GM19099 (cell line): Measurements from ENCODE around the gene SLC9C1.

Experiments used
- POLR2A ChIP-seq: IDR thresholded peaks from 3 replicates; pipeline ENCODE4 v1.6.1; 2011; ENCODE audit warnings: low read depth; ENCODE audit not compliant: insufficient read length; ENCODE audit errors: extremely low read depth

SLC9C1 gene

GRCh38 chr3:112131111-112131510, 162.9 kb downstream of the SLC9C1 start:
- TF ChIP-seq POLR2A, result no peak

DNA sequence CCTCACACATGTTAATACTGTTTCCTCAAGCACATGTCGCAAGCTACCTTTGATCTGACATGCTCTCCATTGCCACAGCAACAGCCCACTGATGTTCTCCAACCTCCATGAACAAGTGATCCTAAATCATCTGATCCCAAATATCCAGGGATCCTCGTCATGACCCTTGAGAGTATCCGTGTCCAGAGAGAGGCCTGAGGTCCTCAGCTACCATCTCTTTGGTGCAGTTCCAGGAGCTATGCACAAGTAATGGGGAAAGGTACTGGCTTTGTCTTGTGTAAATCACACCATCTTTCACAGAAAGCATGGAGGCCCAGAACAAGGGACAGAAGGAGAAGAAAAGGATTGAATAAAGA, 163.4 kb downstream of the SLC9C1 start:
- peak; percentile 2 for TF ChIP-seq POLR2A

GRCh38 chr3:112129925-112130637, 163.9 kb downstream of the SLC9C1 start:
- TF ChIP-seq POLR2A, result no peak

- no peak for TF ChIP-seq POLR2A
Measured at GRCh38 chr3:112128843-112129727, 164.9 kb downstream of the SLC9C1 start.

GRCh38 chr3:112127522-112128494, 166.2 kb downstream of the SLC9C1 start:
- TF ChIP-seq POLR2A, result no peak

DNA sequence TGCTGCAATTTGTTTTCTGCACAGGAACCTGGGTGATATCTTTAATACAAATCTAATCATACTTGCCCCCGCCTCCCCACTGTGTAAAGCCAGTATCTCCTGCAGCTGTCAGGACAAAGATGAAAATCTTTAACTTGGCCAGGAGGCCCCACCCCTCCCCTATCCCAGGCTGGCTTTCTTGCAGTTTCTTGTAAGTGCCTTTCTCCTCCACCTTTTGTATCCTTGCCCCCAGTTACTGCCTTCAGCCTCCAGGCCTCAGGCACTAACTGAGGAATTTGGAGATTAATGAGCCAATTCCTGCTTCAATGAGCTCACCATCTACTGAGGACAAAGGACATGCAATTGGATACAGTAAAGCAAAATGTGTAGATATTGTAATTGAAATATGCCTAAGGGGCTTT, 167.5 kb downstream of the SLC9C1 start:
- no peak for TF ChIP-seq POLR2A

DNA sequence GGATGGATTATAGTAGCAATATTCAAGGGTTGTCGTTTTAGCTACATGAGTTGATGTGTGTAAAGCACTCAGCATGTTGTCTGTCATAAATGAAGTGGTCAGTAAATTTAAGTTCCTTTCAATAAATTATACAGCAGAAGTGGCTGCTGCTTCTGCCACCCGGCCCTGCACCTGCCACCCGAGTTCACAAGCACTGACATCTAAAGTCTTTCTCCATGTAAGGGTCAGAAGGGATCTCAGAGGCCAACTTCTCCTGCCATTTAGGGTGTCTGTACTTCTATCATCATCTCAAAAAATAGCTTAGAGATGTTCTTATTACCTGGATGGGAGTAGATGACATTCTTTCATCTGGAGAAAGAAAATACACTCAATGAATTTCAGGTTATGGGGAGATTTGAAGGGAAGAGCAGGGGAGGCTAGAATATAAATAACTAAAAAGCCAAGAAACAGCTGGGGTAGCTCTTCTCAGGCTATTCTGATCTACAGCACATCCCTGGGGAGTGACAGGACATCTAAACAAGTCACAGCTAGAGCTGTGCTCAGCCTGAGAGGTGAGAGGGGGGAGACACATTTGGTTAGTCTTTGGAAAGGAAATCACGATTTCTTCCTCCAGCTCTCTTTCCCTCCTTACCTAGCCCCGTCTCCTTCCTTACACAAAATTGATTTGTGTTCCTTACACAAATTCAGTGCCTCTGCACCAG, 169.0 kb downstream of the SLC9C1 start:
- TF ChIP-seq POLR2A, result no peak

- TF ChIP-seq POLR2A, result no peak
Measured at GRCh38 chr3:112123548-112123947, 170.5 kb downstream of the SLC9C1 start.

GRCh38 chr3:112122870-112123269, 171.1 kb downstream of the SLC9C1 start:
- no peak for TF ChIP-seq POLR2A

- TF ChIP-seq POLR2A, result no peak
Measured at GRCh38 chr3:112121577-112122547, 172.2 kb downstream of the SLC9C1 start.

DNA sequence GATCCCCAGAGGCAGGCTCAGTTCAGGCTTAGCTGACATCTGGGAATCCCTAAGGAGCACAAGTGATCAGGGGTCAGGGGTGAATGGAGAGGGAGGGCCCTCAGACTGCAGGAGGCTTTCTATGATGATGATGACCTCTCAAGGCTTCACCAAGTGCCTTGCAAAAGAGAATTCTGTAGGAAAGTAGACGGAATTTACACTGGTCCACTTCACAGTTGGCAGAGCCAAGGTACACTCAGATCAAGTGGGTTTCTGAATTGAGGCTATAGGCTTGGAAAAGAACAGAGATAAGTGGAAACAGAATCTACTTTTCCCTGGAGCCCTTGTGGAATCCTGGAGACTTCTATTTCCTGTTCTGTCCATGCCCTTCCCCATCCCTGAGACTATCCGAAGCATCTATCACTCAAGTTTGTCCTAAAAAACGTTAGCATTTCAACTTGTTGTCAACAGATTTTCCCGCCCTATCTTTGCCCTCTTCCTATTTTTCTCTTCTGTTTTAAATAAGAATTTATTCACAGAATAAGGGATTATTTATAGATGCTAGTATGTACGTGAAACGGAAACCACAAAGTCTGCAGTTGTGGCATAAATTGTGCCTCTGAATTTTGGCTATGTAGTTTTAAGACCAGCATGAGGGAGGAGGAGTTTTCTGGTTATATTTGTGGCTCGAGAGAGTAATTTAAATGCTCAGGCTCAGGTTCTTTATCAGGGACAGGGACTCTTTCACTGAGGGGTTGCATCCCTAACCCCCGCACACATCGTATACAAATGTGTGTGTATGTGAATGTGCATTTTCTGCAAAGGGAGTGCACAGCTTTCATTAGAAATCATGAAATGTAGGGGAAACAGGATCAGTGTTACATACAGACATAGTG, 173.8 kb downstream of the SLC9C1 start:
- TF ChIP-seq POLR2A, result no peak

DNA sequence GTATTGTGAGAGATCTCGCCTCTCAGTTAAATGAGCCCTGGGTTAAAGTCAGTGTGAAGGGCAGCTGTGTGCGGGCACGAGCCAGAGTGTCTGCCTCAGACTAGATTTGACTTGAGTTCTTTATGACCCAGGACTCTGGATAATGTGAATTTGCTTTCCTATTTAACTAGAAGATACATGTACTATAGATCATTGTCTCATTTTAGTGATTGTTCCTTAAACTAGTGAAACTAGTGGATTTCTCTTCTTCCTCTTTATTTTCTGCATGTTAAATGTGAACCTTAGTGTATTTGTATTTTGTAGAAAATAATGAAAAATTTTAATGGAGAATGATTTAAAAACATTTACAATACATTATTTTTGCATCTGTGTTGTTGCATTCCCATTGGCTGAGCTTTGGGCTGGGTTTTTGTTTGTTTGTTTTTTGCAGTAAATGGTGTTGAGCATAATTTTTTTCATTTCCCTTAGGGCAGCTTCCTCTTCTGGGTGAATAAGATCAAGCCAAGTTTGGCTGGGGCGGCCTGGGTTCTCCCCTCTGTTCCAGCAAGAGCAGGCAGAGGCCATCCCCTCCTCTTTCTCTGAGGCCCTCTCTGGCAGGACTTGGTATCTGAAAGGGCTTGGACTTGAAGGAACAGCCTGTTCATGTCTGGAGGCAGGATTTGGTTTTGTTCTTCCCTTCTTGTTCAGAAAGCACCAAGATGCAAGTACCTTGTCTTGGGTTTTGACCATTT, 176.0 kb downstream of the SLC9C1 start:
- no peak for TF ChIP-seq POLR2A
